ENCODE results near the gene DSTYK.

DNA sequence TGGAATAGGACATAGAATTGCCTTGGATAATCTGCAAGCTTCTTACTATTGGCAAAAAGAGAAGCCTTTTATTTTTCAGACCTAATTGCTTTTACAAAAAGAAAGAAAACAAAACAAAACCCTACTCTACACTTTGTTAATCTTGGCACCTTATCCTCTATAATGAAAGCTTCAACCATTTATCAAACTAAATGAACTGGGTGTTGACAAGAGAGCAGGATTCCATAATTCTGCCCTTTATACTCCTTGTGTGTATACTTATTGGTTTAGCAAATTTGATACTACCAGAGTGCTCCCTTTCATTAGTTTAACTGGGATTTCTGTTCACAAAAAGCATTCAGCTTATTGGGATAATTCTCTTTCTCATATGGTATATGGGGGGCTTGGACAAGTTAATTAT is 13.2 kb upstream of the DSTYK start:
- TF ChIP-seq POLR2AphosphoS5 (IDR thresholded peaks at IDR 0.05; ENCODE audit: borderline replicate concordance, low read depth, low read length) (no peak), EZH2 (IDR thresholded peaks at IDR 0.05) (no peak), FOXP2 (optimal IDR thresholded peaks at IDR 0.05; ENCODE audit: control extremely low read depth, extremely low read length, insufficient read depth) (no peak)

All from SK-N-MC (cell line).